Measurements from ENCODE around the gene SLITRK3. TPM values are rescaled to one million over a fixed set of nuclear protein-coding genes. Genes with fewer than 3 reads are reported as not detected.

SLITRK3 gene
- total RNA-seq, 4 donors from 2014 or later: 0.19 to 0.27 TPM; not detected in 2

Other genes with a start within 250 kb of the SLITRK3 start
- 1,000 to 10,000 TPM in 3 of 4 donors, 10 to 100 TPM in 1; 33.8 to 1,584 (median 1,110) TPM for gene SI, start 117.9 kb downstream of the SLITRK3 start, total RNA-seq